WTC11 (cell line): ENCODE data around the gene GAB4. TPM values are rescaled to one million over a fixed set of nuclear protein-coding genes. Genes with fewer than 3 reads are reported as not detected.

Experiments
- ATAC-seq: fragments of 200-7000 bp; cut with Tn5 transposase; 2 replicates; pipeline ENCODE4 v1.10.0; 2021; ENCODE audit warnings: mild to moderate bottlenecking, moderate library complexity
- CTCF ChIA-PET: fragments of 300-600 bp; sonication (Branson Sonifier 250); formaldehyde crosslinking; loops from one replicate; lab custom pipeline; 2021; ENCODE audit warnings: antibody characterized with exemption; lab: Charles Lee
- POLR2A ChIA-PET: fragments of 350-600 bp; sonication (Branson Sonifier 250); formaldehyde crosslinking; loops from one replicate; lab custom pipeline; 2021; ENCODE audit warnings: antibody characterized with exemption; lab: Charles Lee
- DNase-seq: peaks from one replicate; pipeline ENCODE4 v3.0.0; 2021; ENCODE audit warnings: low spot score
- H3K27ac Mint-ChIP-seq: 2 replicates; pipeline ENCODE4 v1.8.0; 2021; ENCODE audit warnings: mixed read lengths
- H3K27me3 Mint-ChIP-seq: 2 replicates; pipeline ENCODE4 v1.8.0; 2021; ENCODE audit warnings: low read depth, mild to moderate bottlenecking, moderate library complexity, mixed read lengths
- H3K36me3 Mint-ChIP-seq: 2 replicates; pipeline ENCODE4 v1.8.0; 2021; ENCODE audit warnings: mixed read lengths
- H3K4me1 Mint-ChIP-seq: 2 replicates; pipeline ENCODE4 v1.8.0; 2022; ENCODE audit warnings: mixed read lengths
- H3K4me3 Mint-ChIP-seq: 2 replicates; pipeline ENCODE4 v1.8.0; 2021; ENCODE audit warnings: mild to moderate bottlenecking, moderate library complexity, mixed read lengths
- H3K9me3 Mint-ChIP-seq: 2 replicates; pipeline ENCODE4 v1.8.0; 2021; ENCODE audit warnings: mixed read lengths
- ARID4B ChIP-seq: sonication (generic); formaldehyde crosslinking; IDR thresholded peaks from 2 replicates; pipeline ENCODE4 v1.8.0; 2023; ENCODE audit warnings: missing genetic modification reagents, mild to moderate bottlenecking, borderline replicate concordance
- E2F5 ChIP-seq: sonication (generic); formaldehyde crosslinking; IDR thresholded peaks from 2 replicates; pipeline ENCODE4 v1.8.1; 2022; ENCODE audit warnings: mild to moderate bottlenecking, moderate library complexity, missing genetic modification reagents
- ESRRA ChIP-seq: sonication (generic); formaldehyde crosslinking; IDR thresholded peaks from 2 replicates; pipeline ENCODE4 v1.8.1; 2022; ENCODE audit warnings: mild to moderate bottlenecking, missing genetic modification reagents, borderline replicate concordance
- FOXP1 ChIP-seq: sonication (generic); formaldehyde crosslinking; IDR thresholded peaks from 2 replicates; pipeline ENCODE4 v1.8.0; 2022; ENCODE audit warnings: missing genetic modification reagents, mild to moderate bottlenecking, moderate library complexity, borderline replicate concordance
- GTF2I ChIP-seq: fragments of 250-450 bp; sonication (Bioruptor Pico); conservative IDR thresholded peaks from 2 replicates; pipeline ENCODE4 v1.4.0; 2021; ENCODE audit warnings: mild to moderate bottlenecking
- JAZF1 ChIP-seq: fragments of 250-450 bp; sonication (Bioruptor Pico); IDR thresholded peaks from 2 replicates; pipeline ENCODE4 v1.9.0; 2021; ENCODE audit warnings: moderate library complexity, mild to moderate bottlenecking, inconsistent platforms
- MLX ChIP-seq: sonication (generic); formaldehyde crosslinking; IDR thresholded peaks from 2 replicates; pipeline ENCODE4 v1.8.1; 2023; ENCODE audit warnings: mild to moderate bottlenecking, missing genetic modification reagents, moderate library complexity
- MXD4 ChIP-seq: fragments of 250-450 bp; sonication (Bioruptor Pico); IDR thresholded peaks from 2 replicates; pipeline ENCODE4 v1.8.0; 2021; ENCODE audit warnings: mild to moderate bottlenecking, moderate library complexity, borderline replicate concordance
- NFATC4 ChIP-seq: fragments of 250-450 bp; sonication (Bioruptor Pico); IDR thresholded peaks from 2 replicates; pipeline ENCODE4 v1.9.0; 2021; ENCODE audit warnings: mild to moderate bottlenecking
- NR3C1 ChIP-seq: sonication (generic); formaldehyde crosslinking; conservative IDR thresholded peaks from 2 replicates; pipeline ENCODE4 v1.8.1; 2023; ENCODE audit warnings: low read depth, mild to moderate bottlenecking, missing genetic modification reagents
- SMAD3 ChIP-seq: sonication (generic); formaldehyde crosslinking; IDR thresholded peaks from 2 replicates; pipeline ENCODE4 v1.8.0; 2022; ENCODE audit warnings: missing genetic modification reagents, mild to moderate bottlenecking, borderline replicate concordance
- SMAD4 ChIP-seq: sonication (generic); formaldehyde crosslinking; IDR thresholded peaks from 2 replicates; pipeline ENCODE4 v1.8.0; 2022; ENCODE audit warnings: mild to moderate bottlenecking, missing genetic modification reagents
- TEAD1 ChIP-seq: sonication (generic); formaldehyde crosslinking; IDR thresholded peaks from 2 replicates; pipeline ENCODE4 v1.8.0; 2022; ENCODE audit warnings: mild to moderate bottlenecking, missing genetic modification reagents
- USF2 ChIP-seq: sonication (generic); formaldehyde crosslinking; IDR thresholded peaks from 2 replicates; pipeline ENCODE4 v1.8.1; 2023; ENCODE audit warnings: mild to moderate bottlenecking, missing genetic modification reagents, moderate library complexity
- ZNF138 ChIP-seq: sonication (generic); formaldehyde crosslinking; conservative IDR thresholded peaks from 2 replicates; pipeline ENCODE4 v1.8.1; 2022; ENCODE audit warnings: mild to moderate bottlenecking, moderate library complexity, missing genetic modification reagents
- ZNF219 ChIP-seq: sonication (generic); formaldehyde crosslinking; IDR thresholded peaks from 2 replicates; pipeline ENCODE4 v1.8.0; 2023; ENCODE audit warnings: missing genetic modification reagents, mild to moderate bottlenecking, borderline replicate concordance
- ZNF317 ChIP-seq: sonication (generic); formaldehyde crosslinking; IDR thresholded peaks from 2 replicates; pipeline ENCODE4 v1.8.1; 2023; ENCODE audit warnings: low read depth, mild to moderate bottlenecking, moderate library complexity, missing genetic modification reagents, borderline replicate concordance
- ZNF396 ChIP-seq: fragments of 250-450 bp; sonication (Bioruptor Pico); IDR thresholded peaks from 2 replicates; pipeline ENCODE4 v1.8.0; 2021; ENCODE audit warnings: mild to moderate bottlenecking, moderate library complexity, borderline replicate concordance
- total RNA-seq: library from RNA; stranded (reverse); gene quantifications from 3 replicates; pipeline ENCODE4 v1.2.3, GENCODE V29; 2021
- TF ChIP-seq, protein P1 (sequence below): sonication (generic); formaldehyde crosslinking; conservative IDR thresholded peaks from 2 replicates; pipeline ENCODE4 v1.8.1; 2023; ENCODE audit warnings: mild to moderate bottlenecking, low read depth, missing genetic modification reagents, moderate library complexity
- TF ChIP-seq, protein P2 (sequence below): sonication (generic); formaldehyde crosslinking; IDR thresholded peaks from 2 replicates; pipeline ENCODE4 v1.8.1; 2023; ENCODE audit warnings: mild to moderate bottlenecking, missing genetic modification reagents

Gene GAB4
- total RNA-seq, 1 experiment from 2014 or later, result 0.09 TPM

GRCh38 chr22:16964366-16964765, 43.7 kb downstream of the GAB4 start:
- TF ChIP-seq E2F5 (CRISPR knock-in tag) (no peak), ESRRA (CRISPR knock-in tag) (no peak), SMAD3 (no peak), GTF2I (CRISPR knock-in tag) (no peak), ZNF396 (CRISPR knock-in tag) (no peak), NR3C1 (CRISPR knock-in tag) (no peak), FOXP1 (CRISPR knock-in tag) (no peak), NFATC4 (CRISPR knock-in tag) (no peak), JAZF1 (CRISPR knock-in tag) (no peak), ZNF219 (CRISPR knock-in tag) (no peak), USF2 (CRISPR knock-in tag) (no peak), SMAD4 (no peak), MXD4 (no peak), MLX (CRISPR knock-in tag) (no peak), ARID4B (CRISPR knock-in tag) (no peak), ZNF138 (no peak), ZNF317 (CRISPR knock-in tag) (no peak), TEAD1 (CRISPR knock-in tag) (no peak)
- TF ChIP-seq, protein P1, sequence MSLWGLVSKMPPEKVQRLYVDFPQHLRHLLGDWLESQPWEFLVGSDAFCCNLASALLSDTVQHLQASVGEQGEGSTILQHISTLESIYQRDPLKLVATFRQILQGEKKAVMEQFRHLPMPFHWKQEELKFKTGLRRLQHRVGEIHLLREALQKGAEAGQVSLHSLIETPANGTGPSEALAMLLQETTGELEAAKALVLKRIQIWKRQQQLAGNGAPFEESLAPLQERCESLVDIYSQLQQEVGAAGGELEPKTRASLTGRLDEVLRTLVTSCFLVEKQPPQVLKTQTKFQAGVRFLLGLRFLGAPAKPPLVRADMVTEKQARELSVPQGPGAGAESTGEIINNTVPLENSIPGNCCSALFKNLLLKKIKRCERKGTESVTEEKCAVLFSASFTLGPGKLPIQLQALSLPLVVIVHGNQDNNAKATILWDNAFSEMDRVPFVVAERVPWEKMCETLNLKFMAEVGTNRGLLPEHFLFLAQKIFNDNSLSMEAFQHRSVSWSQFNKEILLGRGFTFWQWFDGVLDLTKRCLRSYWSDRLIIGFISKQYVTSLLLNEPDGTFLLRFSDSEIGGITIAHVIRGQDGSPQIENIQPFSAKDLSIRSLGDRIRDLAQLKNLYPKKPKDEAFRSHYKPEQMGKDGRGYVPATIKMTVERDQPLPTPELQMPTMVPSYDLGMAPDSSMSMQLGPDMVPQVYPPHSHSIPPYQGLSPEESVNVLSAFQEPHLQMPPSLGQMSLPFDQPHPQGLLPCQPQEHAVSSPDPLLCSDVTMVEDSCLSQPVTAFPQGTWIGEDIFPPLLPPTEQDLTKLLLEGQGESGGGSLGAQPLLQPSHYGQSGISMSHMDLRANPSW (CRISPR knock-in tag), result no peak
- TF ChIP-seq, protein P2, sequence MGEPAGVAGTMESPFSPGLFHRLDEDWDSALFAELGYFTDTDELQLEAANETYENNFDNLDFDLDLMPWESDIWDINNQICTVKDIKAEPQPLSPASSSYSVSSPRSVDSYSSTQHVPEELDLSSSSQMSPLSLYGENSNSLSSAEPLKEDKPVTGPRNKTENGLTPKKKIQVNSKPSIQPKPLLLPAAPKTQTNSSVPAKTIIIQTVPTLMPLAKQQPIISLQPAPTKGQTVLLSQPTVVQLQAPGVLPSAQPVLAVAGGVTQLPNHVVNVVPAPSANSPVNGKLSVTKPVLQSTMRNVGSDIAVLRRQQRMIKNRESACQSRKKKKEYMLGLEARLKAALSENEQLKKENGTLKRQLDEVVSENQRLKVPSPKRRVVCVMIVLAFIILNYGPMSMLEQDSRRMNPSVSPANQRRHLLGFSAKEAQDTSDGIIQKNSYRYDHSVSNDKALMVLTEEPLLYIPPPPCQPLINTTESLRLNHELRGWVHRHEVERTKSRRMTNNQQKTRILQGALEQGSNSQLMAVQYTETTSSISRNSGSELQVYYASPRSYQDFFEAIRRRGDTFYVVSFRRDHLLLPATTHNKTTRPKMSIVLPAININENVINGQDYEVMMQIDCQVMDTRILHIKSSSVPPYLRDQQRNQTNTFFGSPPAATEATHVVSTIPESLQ (CRISPR knock-in tag), result no peak
- POLR2A ChIA-PET, result no interaction called here
- H3K36me3 Mint-ChIP-seq, result peaks cover 47% of the 10 kb centered on the region
- no peak overlapping the region for H3K4me3 Mint-ChIP-seq
- H3K27ac Mint-ChIP-seq, result no peak overlapping the region
- H3K4me1 Mint-ChIP-seq, result no peaks in the 10 kb centered on the region
- DNase-seq (no peak), ATAC-seq (no peak)
- peaks cover 23% of the 10 kb centered on the region for H3K27me3 Mint-ChIP-seq
- CTCF ChIA-PET, result interaction anchor here (0.6 kb wide), 1 partner anchor 110 kb away, joined by 3 read pairs; no protein-coding TSS in a partner anchor
- peaks cover 71% of the 10 kb centered on the region for H3K9me3 Mint-ChIP-seq
